Measurements from ENCODE around the gene AMZ2.

- TF ChIP-seq CTCF (IDR thresholded peaks at IDR 0.05) (no peak), POLR2A (IDR thresholded peaks at IDR 0.05) (no peak)
These were observed 42.6 kb downstream of the AMZ2 start for GRCh38 chr17:68290268-68290954.
